Large intestine (tissue), 3 donors: ENCODE data around the gene RNF20. TPM values are rescaled to one million over a fixed set of nuclear protein-coding genes. Genes with fewer than 3 reads are reported as not detected.
"Not testable (repeated sequence)": the region's sequence is repeated elsewhere in the genome, so short reads cannot be mapped to it uniquely, and the experiment has no call there.

Experiments
- DNase-seq, 2 donors: peaks; one replicate each; pipeline versions ENCODE4 v3.0.0 to v3.0.0-alpha.2; 2013
- H3K27ac ChIP-seq: one replicate; pipeline ENCODE4 v1.5.1; 2013; ENCODE audit warnings: low read length
- H3K27me3 ChIP-seq: 2 replicates; pipeline ENCODE4 v1.6.1; 2013; ENCODE audit warnings: low read length; ENCODE audit not compliant: control insufficient read depth, insufficient read depth
- H3K36me3 ChIP-seq: 2 replicates; pipeline ENCODE4 v1.6.1; 2013; ENCODE audit warnings: low read length; ENCODE audit not compliant: control insufficient read depth, insufficient read depth
- H3K4me1 ChIP-seq: one replicate; pipeline ENCODE4 v1.6.1; 2013; ENCODE audit warnings: low read length; ENCODE audit not compliant: control insufficient read depth, insufficient read depth
- H3K4me3 ChIP-seq: one replicate; pipeline ENCODE4 v1.5.1; 2013; ENCODE audit warnings: low read length
- H3K9me3 ChIP-seq: one replicate; pipeline ENCODE4 v1.6.1; 2013; ENCODE audit warnings: mild to moderate bottlenecking, low read depth, low read length, moderate library complexity; ENCODE audit not compliant: control insufficient read depth
- WGBS: methylation state at CpG from one replicate; pipeline ENCODE4 v1.1.5; 2013; ENCODE audit warnings: low lambda C conversion rate; ENCODE audit not compliant: insufficient coverage; 5-methylcytosine and 5-hydroxymethylcytosine counted together
- polyA plus RNA-seq: library from polyadenylated mRNA; unstranded; fragments of 120-200 nt; gene quantifications from one replicate; pipeline ENCODE4 v1.2.1, GENCODE V29; 2013

The RNF20 gene
- polyA plus RNA-seq, 1 donor = 38.3 TPM

DNA sequence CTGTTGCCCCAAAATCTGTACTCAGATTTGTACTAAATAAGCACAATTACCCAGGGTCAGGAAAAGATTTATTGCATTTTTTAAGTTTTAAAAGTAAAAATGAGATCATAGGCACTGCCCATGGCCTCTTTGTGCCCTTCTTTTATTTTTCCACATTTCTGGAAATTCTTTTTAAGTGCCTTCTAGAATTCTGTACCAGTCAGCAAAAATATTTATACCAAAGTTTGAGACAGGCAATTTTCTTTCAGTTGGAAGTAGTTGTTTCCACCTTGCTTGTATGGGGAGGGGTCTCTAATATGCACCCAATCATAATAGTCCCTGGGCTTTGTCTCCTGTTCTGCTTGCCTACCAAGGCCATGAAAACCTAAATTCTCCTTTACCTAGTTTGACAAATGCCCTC lies 5.6 kb upstream of the RNF20 start:
- H3K9me3 ChIP-seq = no peaks in the 10 kb centered on the region
- DNase-seq = no peak
- no peaks in the 10 kb centered on the region for H3K36me3 ChIP-seq
- H3K4me1 ChIP-seq = no peaks in the 10 kb centered on the region
- H3K4me3 ChIP-seq = no peak overlapping the region
- no peaks in the 10 kb centered on the region for H3K27me3 ChIP-seq
- no peak overlapping the region for H3K27ac ChIP-seq

DNA sequence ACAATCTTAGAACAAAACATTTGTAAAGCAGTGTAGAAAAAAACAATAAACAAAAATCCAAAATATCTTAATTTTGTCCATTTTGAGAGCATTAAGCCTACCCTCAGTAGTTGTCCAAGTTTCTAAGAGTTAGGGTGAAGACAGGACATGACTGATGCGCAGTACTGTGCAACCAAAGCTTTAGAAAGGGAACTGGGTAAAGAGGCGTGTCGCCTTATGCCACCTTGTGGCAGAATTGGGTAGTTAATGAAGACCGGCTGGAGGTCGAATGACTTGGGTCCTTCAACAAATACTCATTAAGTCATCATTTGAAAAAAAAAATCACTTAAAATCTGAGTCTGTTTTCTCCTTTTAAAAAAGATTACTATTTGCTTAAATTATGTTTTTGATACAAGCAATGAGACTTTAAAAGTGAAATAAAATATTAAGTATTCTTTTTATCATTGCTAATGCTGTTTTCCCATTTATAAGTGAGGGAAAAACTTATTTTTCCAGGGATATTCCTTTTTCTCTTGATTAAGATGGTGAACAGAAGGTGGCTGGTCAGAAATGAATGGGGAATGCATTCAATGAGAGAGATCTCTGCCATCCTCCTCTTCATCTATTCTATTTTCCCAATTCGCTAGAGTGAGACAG lies 3.5 kb upstream of the RNF20 start:
- Histone ChIP-seq H3K27me3 (no peaks in the 10 kb centered on the region), H3K9me3 (no peaks in the 10 kb centered on the region), H3K4me1 (no peaks in the 10 kb centered on the region), H3K36me3 (no peaks in the 10 kb centered on the region), H3K27ac (no peak overlapping the region), H3K4me3 (no peak overlapping the region)
- DNase-seq = peak; percentile 50 to 51
- WGBS = no CpG with 5 or more reads among the region's 6 CpGs

DNA sequence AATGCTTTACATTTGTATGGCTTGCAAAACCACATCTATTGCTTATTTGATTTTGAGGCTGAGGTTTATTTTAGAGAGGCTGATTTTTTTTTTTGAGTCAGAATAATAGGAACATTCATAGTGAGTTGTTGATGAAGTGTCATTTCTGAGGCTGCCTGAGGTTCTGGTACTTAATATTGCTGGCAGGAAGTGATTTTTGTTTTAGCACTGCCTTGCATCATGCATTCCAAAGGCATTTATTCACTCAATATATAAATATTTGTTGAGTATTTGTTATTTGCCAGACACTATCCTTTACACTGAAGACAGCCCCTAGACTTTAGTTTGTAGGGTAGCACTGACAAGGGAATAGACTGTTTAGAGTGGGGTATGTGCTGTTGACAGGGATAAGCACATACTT lies 2.7 kb downstream of the RNF20 start:
- H3K4me1 ChIP-seq = no peaks in the 10 kb centered on the region
- no peak overlapping the region for H3K27ac ChIP-seq
- H3K9me3 ChIP-seq = no peaks in the 10 kb centered on the region
- DNase-seq = no peak
- no peak overlapping the region for H3K4me3 ChIP-seq
- H3K27me3 ChIP-seq = no peaks in the 10 kb centered on the region
- H3K36me3 ChIP-seq = peaks cover 48% of the 10 kb centered on the region

DNA sequence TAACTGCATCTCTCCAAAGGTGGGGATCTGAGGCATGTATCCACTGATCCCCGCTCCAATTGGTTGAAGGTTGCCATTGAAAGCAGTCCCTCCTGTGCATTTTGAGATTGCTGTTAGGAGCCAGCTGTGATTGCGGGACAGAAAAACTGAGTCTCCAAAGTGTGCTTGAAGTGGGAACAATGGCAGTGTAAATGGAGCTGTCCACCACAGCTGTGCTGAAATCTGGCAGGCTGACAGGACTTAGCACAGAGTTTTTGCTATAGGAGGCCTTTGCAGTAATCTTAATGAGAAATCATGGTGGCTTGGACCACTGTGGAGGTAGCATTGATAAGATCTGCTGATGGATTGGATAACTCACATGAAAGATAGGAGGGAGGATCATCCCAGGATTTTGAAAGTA lies 3.3 kb downstream of the RNF20 start:
- Histone ChIP-seq H3K36me3 (peaks cover 48% of the 10 kb centered on the region), H3K27ac (no peak overlapping the region), H3K27me3 (no peaks in the 10 kb centered on the region), H3K4me3 (no peak overlapping the region), H3K9me3 (no peaks in the 10 kb centered on the region), H3K4me1 (no peaks in the 10 kb centered on the region)
- DNase-seq = peak; percentile 8 to 20
- WGBS = 100% methylated on average over 1 of the region's 2 CpGs

DNA sequence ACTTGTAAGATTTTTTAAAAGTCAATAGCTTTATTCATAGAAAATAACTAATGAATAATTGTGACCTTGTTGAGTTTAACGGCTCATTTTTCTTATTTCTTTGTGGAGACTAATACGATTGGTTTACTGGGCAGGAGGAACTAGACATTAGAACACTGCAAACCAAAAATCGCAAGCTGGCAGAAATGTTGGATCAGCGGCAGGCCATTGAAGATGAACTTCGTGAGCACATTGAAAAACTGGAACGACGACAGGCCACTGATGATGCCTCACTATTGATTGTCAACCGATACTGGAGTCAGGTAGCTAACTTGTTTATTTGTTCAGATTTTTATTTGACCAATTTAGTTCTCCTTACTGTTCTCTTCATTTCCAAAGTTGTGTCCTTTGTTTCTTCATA lies 6.4 kb downstream of the RNF20 start:
- peaks cover 62% of the 10 kb centered on the region for H3K36me3 ChIP-seq
- no peak overlapping the region for H3K4me3 ChIP-seq
- H3K27ac ChIP-seq = no peak overlapping the region
- DNase-seq = no peak
- H3K4me1 ChIP-seq = no peaks in the 10 kb centered on the region
- H3K9me3 ChIP-seq = no peaks in the 10 kb centered on the region
- 90% methylated on average over 2 of the region's 8 CpGs for WGBS
- H3K27me3 ChIP-seq = no peaks in the 10 kb centered on the region

DNA sequence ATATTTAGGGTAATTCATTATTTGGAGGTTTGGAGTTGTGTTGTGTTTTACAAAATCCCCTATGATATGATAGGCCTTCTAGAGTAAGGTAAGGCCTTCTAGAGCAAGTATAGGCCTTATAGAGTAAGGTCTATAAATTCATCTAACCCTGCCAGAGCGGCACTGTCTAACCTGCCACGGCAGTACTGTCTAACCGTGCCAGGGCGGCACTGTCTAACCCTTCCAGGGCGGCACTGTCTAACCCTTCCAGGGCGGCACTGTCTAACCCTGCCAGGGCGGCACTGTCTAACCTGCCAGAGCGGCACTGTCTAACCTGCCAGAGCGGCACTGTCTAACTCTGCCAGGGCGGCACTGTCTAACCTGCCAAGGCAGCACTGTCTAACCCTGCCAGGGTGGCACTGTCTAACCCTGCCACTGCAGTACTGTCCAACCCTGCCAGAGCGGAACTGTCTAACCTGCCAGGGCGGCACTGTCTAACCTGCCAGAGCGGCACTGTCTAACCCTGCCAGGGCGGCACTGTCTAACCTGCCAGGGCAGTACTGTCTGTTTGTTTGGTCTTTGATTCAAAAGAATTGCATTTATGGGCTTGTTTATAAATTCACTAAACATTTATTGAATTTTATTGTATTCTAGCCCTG lies 9.6 kb downstream of the RNF20 start:
- no peak overlapping the region for H3K4me3 ChIP-seq
- H3K9me3 ChIP-seq = no peaks in the 10 kb centered on the region
- H3K27me3 ChIP-seq = no peaks in the 10 kb centered on the region
- H3K36me3 ChIP-seq = peaks cover 68% of the 10 kb centered on the region
- WGBS = no CpG with 5 or more reads among the region's 14 CpGs
- DNase-seq = no peak
- H3K4me1 ChIP-seq = no peaks in the 10 kb centered on the region
- no peak overlapping the region for H3K27ac ChIP-seq

DNA sequence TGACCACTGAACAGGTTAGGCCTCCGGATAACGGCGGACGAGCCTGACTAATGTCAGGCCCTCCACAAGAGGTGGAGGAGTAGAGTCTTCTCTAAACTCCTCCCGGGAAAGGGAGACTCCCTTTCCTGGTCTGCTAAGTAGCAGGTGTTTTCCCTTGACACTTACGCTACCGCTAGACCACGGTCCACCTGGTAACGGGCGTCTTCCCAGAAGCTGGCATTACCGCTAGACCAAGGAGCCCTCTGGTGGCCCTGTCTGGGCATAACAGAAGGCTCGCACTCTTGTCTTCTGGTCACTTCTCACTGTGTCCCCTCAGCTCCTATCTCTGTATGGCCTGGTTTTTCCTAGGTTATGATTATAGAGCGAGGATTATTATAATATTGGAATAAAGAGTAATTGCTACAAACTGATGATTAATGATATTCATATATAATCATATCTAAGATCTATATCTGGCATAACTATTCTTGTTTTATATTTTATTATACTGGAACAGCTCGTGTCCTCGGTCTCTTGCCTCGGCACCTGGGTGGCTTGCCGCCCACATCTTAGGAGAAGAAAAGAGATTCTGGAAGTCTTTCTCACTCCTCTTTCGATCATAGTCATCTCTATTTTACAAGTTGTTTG lies 15.9 kb downstream of the RNF20 start:
- not testable (repeated sequence) for H3K27me3 ChIP-seq, H3K27ac ChIP-seq, DNase-seq, H3K9me3 ChIP-seq, H3K4me3 ChIP-seq, H3K4me1 ChIP-seq
- WGBS = 100% methylated on average over 4 of the region's 18 CpGs
- H3K36me3 ChIP-seq = peaks cover 77% of the 10 kb centered on the region

DNA sequence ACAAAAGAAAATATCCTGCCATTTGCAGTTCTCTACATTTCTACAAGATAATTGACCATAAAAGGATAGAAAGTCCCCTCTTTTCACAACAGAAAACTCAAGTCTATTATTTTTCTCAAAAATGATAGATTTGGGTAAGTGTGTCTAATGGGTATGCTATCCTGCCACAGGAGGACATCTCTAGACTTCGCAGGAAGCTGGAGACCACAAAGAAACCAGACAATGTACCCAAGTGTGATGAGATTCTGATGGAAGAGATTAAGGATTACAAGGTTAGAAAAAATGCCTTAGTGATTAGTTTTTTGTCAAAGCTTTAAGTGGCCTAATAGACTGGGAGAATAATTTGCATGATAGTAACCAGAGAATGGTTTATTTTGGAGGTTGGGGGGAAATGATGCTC lies 28.1 kb downstream of the RNF20 start:
- Histone ChIP-seq H3K27ac (no peak overlapping the region), H3K36me3 (peaks cover 57% of the 10 kb centered on the region), H3K4me3 (no peak overlapping the region), H3K9me3 (no peaks in the 10 kb centered on the region), H3K4me1 (no peaks in the 10 kb centered on the region), H3K27me3 (no peaks in the 10 kb centered on the region)
- no peak for DNase-seq
- WGBS = no CpG with 5 or more reads among the region's 1 CpG

DNA sequence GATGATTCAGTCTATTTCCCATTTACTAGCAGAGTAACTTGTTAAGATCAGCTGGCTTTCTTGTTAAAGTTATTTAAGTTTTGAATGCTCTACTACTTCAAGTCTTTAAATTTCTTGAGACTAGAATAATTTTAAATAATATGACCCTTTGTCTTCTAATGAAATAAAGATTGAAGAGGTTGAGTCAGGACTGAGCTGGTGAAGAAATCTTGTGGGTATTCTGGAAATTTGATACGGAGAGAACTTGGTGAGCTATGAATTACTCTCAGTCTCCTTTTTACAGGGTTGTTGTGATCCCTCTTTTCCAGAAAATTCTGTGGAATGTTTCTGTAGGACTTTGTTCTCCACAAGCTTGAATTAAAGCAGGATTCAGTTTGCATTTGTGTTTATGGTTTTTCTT lies 29.3 kb downstream of the RNF20 start:
- Histone ChIP-seq H3K9me3 (no peaks in the 10 kb centered on the region), H3K27me3 (no peaks in the 10 kb centered on the region), H3K27ac (no peak overlapping the region), H3K36me3 (peaks cover 52% of the 10 kb centered on the region), H3K4me1 (no peaks in the 10 kb centered on the region), H3K4me3 (no peak overlapping the region)
- 100% methylated on average over 1 of the region's 1 CpG for WGBS
- no peak for DNase-seq

DNA sequence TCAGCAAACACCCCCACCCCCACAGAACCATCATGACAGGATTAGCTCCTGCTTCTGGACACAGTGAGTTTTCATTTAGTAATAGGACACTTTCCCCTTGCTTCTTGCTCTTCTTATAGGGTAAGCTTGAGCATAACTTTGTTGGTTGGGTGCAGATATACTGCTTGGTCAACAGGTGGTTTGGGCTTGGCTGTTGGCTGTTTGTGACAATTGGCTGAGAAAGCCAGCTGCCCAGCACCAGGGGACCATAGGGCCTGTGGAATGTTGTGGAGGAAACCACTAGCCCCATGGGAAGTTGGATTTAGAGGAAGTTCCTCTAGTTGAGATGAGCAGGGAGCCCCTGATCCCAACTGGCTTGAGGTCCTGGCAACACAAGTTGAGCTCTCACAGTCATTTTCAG lies 30.6 kb downstream of the RNF20 start:
- no peaks in the 10 kb centered on the region for H3K4me1 ChIP-seq
- H3K27me3 ChIP-seq = no peaks in the 10 kb centered on the region
- no peak overlapping the region for H3K4me3 ChIP-seq
- H3K27ac ChIP-seq = no peak overlapping the region
- H3K36me3 ChIP-seq = peaks cover 51% of the 10 kb centered on the region
- DNase-seq = no peak
- no peaks in the 10 kb centered on the region for H3K9me3 ChIP-seq
